K562 (cell line): ENCODE results near the gene CDCA3. TPM values are rescaled to one million over a fixed set of nuclear protein-coding genes. Genes with fewer than 3 reads are reported as not detected.

ENCODE experiments used
- ARID1B ChIP-seq: fragments of 450-650 bp; IDR thresholded peaks from 2 replicates; pipeline ENCODE4 v1.6.1; 2016; ENCODE audit warnings: antibody characterized with exemption, mild to moderate bottlenecking, inconsistent platforms
- ARID3A ChIP-seq: IDR thresholded peaks from 2 replicates; pipeline ENCODE4 v1.6.1; 2012; ENCODE audit warnings: low read depth, low read length, improper control_type of control experiment, borderline replicate concordance
- CCNT2 ChIP-seq: IDR thresholded peaks from 2 replicates; pipeline ENCODE4 v1.6.1; 2011; ENCODE audit warnings: borderline replicate concordance, low read depth, mild to moderate bottlenecking, moderate library complexity, mixed read lengths, low read length; ENCODE audit not compliant: insufficient read length; ENCODE audit errors: extremely low read depth
- DNMT1 ChIP-seq: fragments of 450-650 bp; IDR thresholded peaks from 2 replicates; pipeline ENCODE4 v1.6.1; 2016; ENCODE audit warnings: antibody characterized with exemption, mild to moderate bottlenecking
- LCOR ChIP-seq: sonication (generic); formaldehyde crosslinking; IDR thresholded peaks from 2 replicates; pipeline ENCODE4 v1.8.0; 2022; ENCODE audit warnings: mild to moderate bottlenecking, missing genetic modification reagents
- NFIC ChIP-seq: fragments of 450-650 bp; IDR thresholded peaks from 2 replicates; pipeline ENCODE4 v1.6.1; 2017; ENCODE audit warnings: mild to moderate bottlenecking, inconsistent platforms
- NKRF ChIP-seq: fragments of 450-650 bp; IDR thresholded peaks from 2 replicates; pipeline ENCODE4 v1.6.1; 2016; ENCODE audit warnings: borderline replicate concordance
- NR3C1 ChIP-seq: sonication (generic); formaldehyde crosslinking; IDR thresholded peaks from 2 replicates; pipeline ENCODE4 v1.8.1; 2022; ENCODE audit warnings: missing genetic modification reagents
- PHF20 ChIP-seq: fragments of 450-650 bp; IDR thresholded peaks from 2 replicates; pipeline ENCODE4 v1.6.1; 2018; ENCODE audit not compliant: partially characterized antibody
- RAD21 ChIP-seq, 2 experiments: fragments of 250-450 bp in 1 of 2; fragments of 450-650 bp in 1 of 2; sonication (Bioruptor Pico) in 1 of 2; formaldehyde crosslinking in 1 of 2; IDR thresholded peaks in 1 of 2; conservative IDR thresholded peaks in 1 of 2; 2 replicates each; pipeline versions ENCODE4 v1.4.0 to v1.8.0; 2020 to 2022; ENCODE audit warnings: mild to moderate bottlenecking in 2 of 2, moderate library complexity in 1 of 2
- RBBP5 ChIP-seq: fragments of 200-600 bp; sonication (generic); IDR thresholded peaks from 2 replicates; pipeline ENCODE4 v1.6.1; 2012; ENCODE audit warnings: borderline replicate concordance, mild to moderate bottlenecking, low read length, control low read depth, inconsistent platforms; ENCODE audit not compliant: insufficient read depth, poor library complexity, severe bottlenecking
- SNRNP70 ChIP-seq: fragments of 200-400 bp; formaldehyde crosslinking; optimal IDR thresholded peaks from 2 replicates; pipeline ENCODE3; 2017; ENCODE audit warnings: low read depth, low read length
- TEAD1 ChIP-seq, 2 experiments: fragments of 450-650 bp in 1 of 2; sonication (generic) in 1 of 2; formaldehyde crosslinking; IDR thresholded peaks; 2 replicates each; pipeline versions ENCODE4 v1.4.0 to v1.8.0; 2020 to 2022; ENCODE audit warnings: mild to moderate bottlenecking in 2 of 2, missing genetic modification reagents in 1 of 2
- VEZF1 ChIP-seq: fragments of 200-800 bp; sonication (Bioruptor generic); IDR thresholded peaks from 2 replicates; pipeline ENCODE4 v1.6.1; 2017; ENCODE audit warnings: missing genetic modification characterization, missing compliant biosample characterization
- ZBTB26 ChIP-seq: fragments of 450-650 bp; formaldehyde crosslinking; IDR thresholded peaks from 2 replicates; pipeline ENCODE4 v1.4.0; 2022; ENCODE audit warnings: missing genetic modification characterization
- ZNF133 ChIP-seq: fragments of 250-450 bp; sonication (Bioruptor Pico); IDR thresholded peaks from 2 replicates; pipeline ENCODE4 v1.4.0; 2020; ENCODE audit warnings: mild to moderate bottlenecking
- ZNF395 ChIP-seq: fragments of 200-800 bp; sonication (Bioruptor generic); IDR thresholded peaks from 2 replicates; pipeline ENCODE4 v1.6.1; 2017; ENCODE audit warnings: missing genetic modification characterization, missing compliant biosample characterization
- polyA plus RNA-seq, 8 experiments: library from polyadenylated mRNA; depleted of rRNA in 4 of 8; stranded (reverse) in 5 of 8; unstranded in 3 of 8; fragments of >200 nt; fragmentation: Nextera tagmentation in 2 of 8; fragmentation: Illumina TruSeq in 1 of 8; extraction: Ambion mirVana in 2 of 8; extraction: Trizol in 1 of 8; gene quantifications; 2 replicates each; pipeline versions ENCODE4 v1.2.1 to v1.2.3, GENCODE V29; 2011 to 2014; ENCODE audit warnings: inconsistent platforms in 1 of 8, missing spikeins in 1 of 8
- total RNA-seq, 7 experiments: library from RNA; depleted of rRNA in 6 of 7; stranded (reverse); fragments of >200 nt in 6 of 7; fragmentation: Illumina TruSeq in 2 of 7; extraction: Trizol in 2 of 7; gene quantifications; 2 replicates each; pipeline versions ENCODE4 v1.2.1 to v1.2.3, GENCODE V29; 2011 to 2021; ENCODE audit warnings: low replicate concordance in 1 of 7

Gene CDCA3
- total and polyA plus RNA-seq, 9 of the 15 experiments (the other 6 are each of a cell fraction or from before 2014, with no cell fraction given) = 24.2 to 80.8 (median 55.1) TPM

GRCh38 chr12:6872073-6873048 lies 21.3 kb upstream of the CDCA3 start (continued):
- TF ChIP-seq ZNF395 (CRISPR knock-in tag) = peak; percentile 35; the same call in 1 of the 2 replicates
- TF ChIP-seq ARID1B = no peak
- TF ChIP-seq PHF20 = no peak
- 0 out of 2 replicates have a peak, but pooled peaks have one; percentile 9 for TF ChIP-seq NFIC
- peak; percentile 36 for TF ChIP-seq SNRNP70
- TF ChIP-seq ZNF133 = no peak
- TF ChIP-seq ARID3A = no peak
- TF ChIP-seq RBBP5 = no peak
- peak; percentile 17 to 57; a peak in 2 of 4 replicates for TF ChIP-seq RAD21 (CRISPR knock-in tag; conservative IDR thresholded peaks at IDR 0.05 in 1 of 2, IDR thresholded peaks at IDR 0.05 in 1 of 2)
- peak; percentile 49 for TF ChIP-seq VEZF1 (CRISPR knock-in tag)
- 0 out of 2 replicates have a peak, but pooled peaks have one; percentile 17 for TF ChIP-seq LCOR
- TF ChIP-seq NKRF = peak; percentile 73
- TF ChIP-seq TEAD1 (CRISPR knock-in tag; IDR thresholded peaks at IDR 0.05) = 0 out of 4 replicates have a peak, but pooled peaks of 1 of the 2 experiments have one; percentile 2
- TF ChIP-seq ZBTB26 (CRISPR knock-in tag) = no peak
- peak; percentile 34 for TF ChIP-seq CCNT2
- no peak for TF ChIP-seq NR3C1 (CRISPR knock-in tag)
- TF ChIP-seq DNMT1 = no peak
